Measurements from ENCODE around the gene SAMD4A. TPM values are rescaled to one million over a fixed set of nuclear protein-coding genes. Genes with fewer than 3 reads are reported as not detected.

SAMD4A gene
- total RNA-seq, 1 donor from 2014 or later: 4.7 TPM

GRCh38 chr14:54538055-54538454 lies 28.9 kb upstream of the SAMD4A start:
- H3K9me3 Mint-ChIP-seq: peaks cover 5% of the 10 kb centered on the region
- H3K27ac Mint-ChIP-seq (ENCODE audit: unreplicated experiment): no peak overlapping the region
- peaks cover 12% of the 10 kb centered on the region for H3K36me3 Mint-ChIP-seq (ENCODE audit: low read depth)
- H3K27me3 Mint-ChIP-seq (ENCODE audit: low read depth): no peaks in the 10 kb centered on the region
- no peak for TF ChIP-seq CTCF (conservative IDR thresholded peaks at IDR 0.05)
- H3K4me1 Mint-ChIP-seq: peaks cover 8% of the 10 kb centered on the region
- no peak overlapping the region for H3K4me3 Mint-ChIP-seq
- no peak for DNase-seq (ENCODE audit: low read depth, low spot score)

GRCh38 chr14:54547583-54547982 lies 19.3 kb upstream of the SAMD4A start:
- no peak overlapping the region for H3K4me3 Mint-ChIP-seq
- TF ChIP-seq CTCF (conservative IDR thresholded peaks at IDR 0.05): no peak
- peaks cover 5% of the 10 kb centered on the region for H3K9me3 Mint-ChIP-seq
- no peaks in the 10 kb centered on the region for H3K4me1 Mint-ChIP-seq
- no peak for DNase-seq (ENCODE audit: low read depth, low spot score)
- H3K27ac Mint-ChIP-seq (ENCODE audit: unreplicated experiment): no peak overlapping the region
- H3K27me3 Mint-ChIP-seq (ENCODE audit: low read depth): no peaks in the 10 kb centered on the region
- H3K36me3 Mint-ChIP-seq (ENCODE audit: low read depth): peaks cover 4% of the 10 kb centered on the region

- Mint-ChIP-seq H3K27me3 (ENCODE audit: low read depth) (no peaks in the 10 kb centered on the region), H3K4me1 (no peaks in the 10 kb centered on the region), H3K36me3 (ENCODE audit: low read depth) (no peaks in the 10 kb centered on the region), H3K27ac (ENCODE audit: unreplicated experiment) (no peak overlapping the region), H3K4me3 (no peak overlapping the region), H3K9me3 (no peaks in the 10 kb centered on the region)
- no peak for TF ChIP-seq CTCF (conservative IDR thresholded peaks at IDR 0.05)
- DNase-seq (ENCODE audit: low read depth, low spot score): no peak
Measured at GRCh38 chr14:54548491-54548890, 18.4 kb upstream of the SAMD4A start.

- Mint-ChIP-seq H3K27ac (ENCODE audit: unreplicated experiment) (no peak overlapping the region), H3K4me1 (no peaks in the 10 kb centered on the region), H3K36me3 (ENCODE audit: low read depth) (no peaks in the 10 kb centered on the region), H3K9me3 (no peaks in the 10 kb centered on the region), H3K4me3 (no peak overlapping the region), H3K27me3 (ENCODE audit: low read depth) (no peaks in the 10 kb centered on the region)
- no peak for DNase-seq (ENCODE audit: low read depth, low spot score)
- no peak for TF ChIP-seq CTCF (conservative IDR thresholded peaks at IDR 0.05)
Measured at GRCh38 chr14:54549862-54550261, 17.1 kb upstream of the SAMD4A start.

- DNase-seq (ENCODE audit: low read depth, low spot score): no peak
- Mint-ChIP-seq H3K9me3 (no peaks in the 10 kb centered on the region), H3K36me3 (ENCODE audit: low read depth) (no peaks in the 10 kb centered on the region), H3K27ac (ENCODE audit: unreplicated experiment) (no peak overlapping the region), H3K4me3 (no peak overlapping the region), H3K4me1 (no peaks in the 10 kb centered on the region), H3K27me3 (ENCODE audit: low read depth) (no peaks in the 10 kb centered on the region)
- TF ChIP-seq CTCF (conservative IDR thresholded peaks at IDR 0.05): no peak
Measured at GRCh38 chr14:54550514-54550913, 16.4 kb upstream of the SAMD4A start.

GRCh38 chr14:54554401-54554800 lies 12.5 kb upstream of the SAMD4A start:
- Mint-ChIP-seq H3K27me3 (ENCODE audit: low read depth) (no peaks in the 10 kb centered on the region), H3K36me3 (ENCODE audit: low read depth) (no peaks in the 10 kb centered on the region), H3K4me1 (no peaks in the 10 kb centered on the region), H3K27ac (ENCODE audit: unreplicated experiment) (no peak overlapping the region), H3K4me3 (no peak overlapping the region), H3K9me3 (no peaks in the 10 kb centered on the region)
- DNase-seq (ENCODE audit: low read depth, low spot score): no peak
- TF ChIP-seq CTCF (conservative IDR thresholded peaks at IDR 0.05): no peak
